ENCODE data around the gene TIMP2. TPM values are rescaled to one million over a fixed set of nuclear protein-coding genes. Genes with fewer than 3 reads are reported as not detected.
"Not testable (repeated sequence)": the region's sequence is repeated elsewhere in the genome, so short reads cannot be mapped to it uniquely, and the experiment has no call there.

TIMP2 gene
- total RNA-seq, 4 donors from 2014 or later: 32.2 to 70.7 (median 54.6) TPM

DNA sequence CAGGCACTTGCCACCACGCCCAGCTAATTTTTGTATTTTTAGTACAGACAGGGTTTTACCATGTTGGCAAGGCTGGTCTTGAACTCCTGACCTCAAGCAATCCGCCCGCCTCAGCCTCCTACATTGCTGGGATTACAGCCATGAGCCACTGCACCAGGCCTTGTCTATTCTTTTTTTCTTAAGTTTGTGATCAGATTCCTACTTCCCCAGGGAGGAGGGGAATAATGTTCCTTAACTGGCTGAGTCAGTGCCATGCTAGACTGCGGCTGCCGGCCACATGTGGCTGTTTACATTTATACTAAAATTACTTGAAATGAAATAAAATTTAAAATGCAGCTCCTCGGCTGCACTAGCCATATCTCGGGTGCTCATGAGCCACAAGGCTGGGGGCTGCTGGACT lies 56.8 kb downstream of the TIMP2 start:
- Histone ChIP-seq H3K9me3 (no peaks in the 10 kb centered on the region), H3K27ac (no peak overlapping the region), H3K36me3 (no peaks in the 10 kb centered on the region), H3K27me3 (no peaks in the 10 kb centered on the region), H3K4me1 (peaks cover 3 to 12% (median 6%) of the 10 kb centered on the region in 4 donors), H3K4me3 (no peak overlapping the region)
- WGBS, 2 donors (ENCODE audit: low coverage in 1 of 2): 70 to 72% methylated on average over 4 to 7 of the region's 7 CpGs
- DNase-seq: no peak
- TF ChIP-seq EP300 (IDR thresholded peaks at IDR 0.05; ENCODE audit: low read depth): no peak
- TF ChIP-seq POLR2A (IDR thresholded peaks at IDR 0.05): no peak
- TF ChIP-seq POLR2AphosphoS5 (IDR thresholded peaks at IDR 0.05): no peak
- TF ChIP-seq, protein P1, sequence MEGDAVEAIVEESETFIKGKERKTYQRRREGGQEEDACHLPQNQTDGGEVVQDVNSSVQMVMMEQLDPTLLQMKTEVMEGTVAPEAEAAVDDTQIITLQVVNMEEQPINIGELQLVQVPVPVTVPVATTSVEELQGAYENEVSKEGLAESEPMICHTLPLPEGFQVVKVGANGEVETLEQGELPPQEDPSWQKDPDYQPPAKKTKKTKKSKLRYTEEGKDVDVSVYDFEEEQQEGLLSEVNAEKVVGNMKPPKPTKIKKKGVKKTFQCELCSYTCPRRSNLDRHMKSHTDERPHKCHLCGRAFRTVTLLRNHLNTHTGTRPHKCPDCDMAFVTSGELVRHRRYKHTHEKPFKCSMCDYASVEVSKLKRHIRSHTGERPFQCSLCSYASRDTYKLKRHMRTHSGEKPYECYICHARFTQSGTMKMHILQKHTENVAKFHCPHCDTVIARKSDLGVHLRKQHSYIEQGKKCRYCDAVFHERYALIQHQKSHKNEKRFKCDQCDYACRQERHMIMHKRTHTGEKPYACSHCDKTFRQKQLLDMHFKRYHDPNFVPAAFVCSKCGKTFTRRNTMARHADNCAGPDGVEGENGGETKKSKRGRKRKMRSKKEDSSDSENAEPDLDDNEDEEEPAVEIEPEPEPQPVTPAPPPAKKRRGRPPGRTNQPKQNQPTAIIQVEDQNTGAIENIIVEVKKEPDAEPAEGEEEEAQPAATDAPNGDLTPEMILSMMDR (IDR thresholded peaks at IDR 0.05): no peak
- in situ Hi-C loops (cut with MboI; ENCODE audit: low pct_ligation_motif_present in 1 of 4, low pct_unique_long_range_greater_than_20kb in 1 of 4, low sequenced_read_pairs in 3 of 4) (loop anchor here in 2 of 4 donors (5.0 to 10.0 kb wide), 2 partner anchors 104 to 106 kb away; partner anchors contain the start of gene LGALS3BP (in 1 of the 2)), intact Hi-C loops (cut with DNase I; ENCODE audit: low total_unique reads) (no loop called here)

DNA sequence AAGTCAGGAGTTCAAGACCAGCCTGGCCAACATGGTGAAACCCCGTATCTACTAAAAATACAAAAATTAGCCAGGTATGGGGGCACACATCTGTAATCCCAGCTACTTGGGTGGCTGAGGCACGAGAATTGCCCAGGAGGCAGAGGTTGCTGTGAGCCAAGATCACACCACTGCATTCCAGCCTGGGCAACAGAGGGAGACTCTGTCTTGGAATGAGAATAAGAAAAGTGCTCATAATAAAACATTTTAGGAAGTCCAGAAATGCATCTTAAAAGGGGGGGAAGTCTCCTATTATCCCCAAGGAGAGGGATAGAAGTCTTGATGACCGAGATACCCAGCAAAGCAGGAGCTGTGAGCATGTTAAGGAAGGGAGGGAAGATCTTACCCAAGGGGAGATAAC lies 58.1 kb downstream of the TIMP2 start:
- 64 to 67% methylated on average over 3 of the region's 3 CpGs for WGBS, 2 donors (ENCODE audit: low coverage in 1 of 2)
- in situ Hi-C loops (cut with MboI; ENCODE audit: low pct_ligation_motif_present in 1 of 4, low pct_unique_long_range_greater_than_20kb in 1 of 4, low sequenced_read_pairs in 3 of 4): loop anchor here in 2 of 4 donors (5.0 to 10.0 kb wide), 2 partner anchors 105 to 108 kb away; partner anchors contain the start of gene LGALS3BP (in 1 of the 2)
- not testable (repeated sequence) for DNase-seq

DNA sequence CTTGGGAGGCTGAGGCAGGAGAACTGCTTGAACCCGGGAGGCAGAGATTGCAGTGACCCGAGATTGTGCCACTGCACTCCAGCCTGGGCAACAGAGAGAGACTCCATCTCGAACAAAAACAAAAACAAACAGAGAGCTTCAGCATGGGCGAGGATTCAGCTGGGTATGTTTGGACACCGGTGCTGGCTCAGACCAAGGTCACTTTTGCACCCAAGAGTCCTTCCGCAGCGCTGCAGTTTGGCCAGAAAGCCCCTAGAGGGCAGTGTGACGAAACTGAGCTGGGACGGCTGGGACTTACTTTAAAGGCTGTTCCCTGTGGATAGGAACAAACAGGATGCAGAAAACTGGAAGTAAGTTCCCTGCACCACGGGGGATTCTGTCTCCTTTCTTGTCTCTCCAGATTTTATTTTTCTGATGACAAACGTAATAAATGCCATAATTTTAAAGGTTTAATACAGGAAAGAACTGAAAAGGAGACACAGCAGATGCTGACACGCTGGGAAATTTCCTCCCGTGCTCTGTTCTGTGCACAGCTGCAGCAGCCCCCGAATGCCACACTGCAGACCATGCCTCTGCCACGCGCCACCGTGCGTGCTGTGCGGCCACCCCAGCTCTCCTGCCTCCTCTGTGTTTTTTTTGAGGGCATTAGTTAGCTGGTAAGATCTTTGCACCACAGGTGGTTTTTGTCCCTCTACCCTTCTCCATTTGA lies 59.4 kb downstream of the TIMP2 start:
- TF ChIP-seq, protein P1 (IDR thresholded peaks at IDR 0.05): peak; percentile 87 to 92 (median 88)
- no peak for TF ChIP-seq POLR2A (IDR thresholded peaks at IDR 0.05)
- H3K9me3 ChIP-seq: no peaks in the 10 kb centered on the region

More for the DNA sequence above, 58.1 kb downstream of the TIMP2 start:
- H3K36me3 ChIP-seq; H3K27me3 ChIP-seq; H3K9me3 ChIP-seq; intact Hi-C loops (cut with DNase I; ENCODE audit: low total_unique reads); H3K4me3 ChIP-seq: not testable (repeated sequence)
- Histone ChIP-seq H3K27ac (peak overlapping the region; percentile 1 to 54 (median 20)), H3K4me1 (peaks cover 3 to 18% (median 6%) of the 10 kb centered on the region in 4 donors)

DNA sequence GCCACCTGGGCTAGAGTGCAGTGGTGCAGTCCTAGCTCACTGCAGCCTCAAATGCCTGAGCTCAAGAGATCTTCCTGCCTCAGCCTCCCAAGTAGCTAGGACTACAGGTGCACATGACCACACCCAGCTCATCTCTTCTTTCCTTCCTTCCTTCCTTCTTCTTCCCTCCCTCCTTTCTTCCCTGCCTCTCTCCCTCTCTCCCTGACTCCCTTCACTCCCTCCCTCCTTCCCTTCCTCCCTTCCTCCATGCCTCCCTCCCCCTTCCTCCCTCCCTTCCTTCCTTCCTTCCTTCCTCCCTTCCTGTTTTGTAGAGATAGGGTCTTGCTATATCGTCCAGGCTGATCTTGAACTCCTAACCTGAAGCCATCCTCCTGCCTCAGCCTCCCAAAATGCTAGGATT lies 61.1 kb downstream of the TIMP2 start:
- no peak overlapping the region for H3K27ac ChIP-seq
- whole genome bisulfite sequencing, 2 donors (ENCODE audit: low coverage in 1 of 2): 43 to 57% methylated on average over 1 of the region's 1 CpG
- H3K4me1 ChIP-seq: peaks cover 3 to 27% (median 6%) of the 10 kb centered on the region in 4 donors
- TF ChIP-seq, protein P1 (IDR thresholded peaks at IDR 0.05): no peak
- TF ChIP-seq POLR2A (IDR thresholded peaks at IDR 0.05): no peak
- no peak for TF ChIP-seq POLR2AphosphoS5 (IDR thresholded peaks at IDR 0.05)
- no peak for TF ChIP-seq EP300 (IDR thresholded peaks at IDR 0.05; ENCODE audit: low read depth)
- in situ Hi-C loops (cut with MboI; ENCODE audit: low pct_ligation_motif_present in 1 of 4, low pct_unique_long_range_greater_than_20kb in 1 of 4, low sequenced_read_pairs in 3 of 4) (loop anchor here in 3 of 4 donors (5.0 to 10.0 kb wide), 3 partner anchors 93 to 111 kb away; partner anchors contain the start of gene LGALS3BP (in 1 of the 3)), intact Hi-C loops (cut with DNase I; ENCODE audit: low total_unique reads) (no loop called here)
- no peaks in the 10 kb centered on the region for H3K36me3 ChIP-seq
- no peak overlapping the region for H3K4me3 ChIP-seq
- no peaks in the 10 kb centered on the region for H3K27me3 ChIP-seq
- H3K9me3 ChIP-seq: no peaks in the 10 kb centered on the region
- no peak for DNase-seq

More for the DNA sequence above, 59.4 kb downstream of the TIMP2 start:
- intact Hi-C loops (cut with DNase I; ENCODE audit: low total_unique reads): loop anchor here (1.0 kb wide), 1 partner anchor 105 kb away; no protein-coding TSS in a partner anchor
- peak overlapping the region; percentile 31 to 60 (median 45) for H3K27ac ChIP-seq
- WGBS, 2 donors (ENCODE audit: low coverage in 1 of 2): 9 to 23% methylated on average over 8 to 19 of the region's 19 CpGs
- in situ Hi-C loops (cut with MboI; ENCODE audit: low pct_ligation_motif_present in 1 of 4, low pct_unique_long_range_greater_than_20kb in 1 of 4, low sequenced_read_pairs in 3 of 4): loop anchor here in 2 of 4 donors (5.0 to 10.0 kb wide), 2 partner anchors 106 to 109 kb away; partner anchors contain the start of gene LGALS3BP (in 1 of the 2)
- H3K4me1 ChIP-seq: peaks cover 3 to 27% (median 6%) of the 10 kb centered on the region in 4 donors
- DNase-seq: peak; percentile 87
- H3K27me3 ChIP-seq: no peaks in the 10 kb centered on the region
- H3K36me3 ChIP-seq: no peaks in the 10 kb centered on the region
- no peak overlapping the region for H3K4me3 ChIP-seq
